A549 (cell line): Measurements from ENCODE around the gene TFDP2. TPM values are rescaled to one million over a fixed set of nuclear protein-coding genes. Genes with fewer than 3 reads are reported as not detected.
"Not testable (repeated sequence)": the region's sequence is repeated elsewhere in the genome, so short reads cannot be mapped to it uniquely, and the experiment has no call there.

Experiments used
- ATAC-seq, 2 experiments: fragments of 200-7000 bp in 1 of 2; fragments of >200 bp in 1 of 2; cut with Nextera tagmentation in 1 of 2; cut with Tn5 transposase in 1 of 2; 3 replicates each; pipeline versions ENCODE4 v1.8.0 to v1.9.1; 2018 to 2020; ENCODE audit warnings: mild to moderate bottlenecking in 1 of 2, moderate library complexity in 1 of 2
- CTCF ChIA-PET: fragments of 300-600 bp; sonication (Branson Sonifier 250); formaldehyde crosslinking; extraction: SDS; loops from one replicate; lab custom pipeline; 2021; ENCODE audit warnings: antibody characterized with exemption, inconsistent platforms; lab: Yijun Ruan, JAX
- POLR2A ChIA-PET: fragments of 350-600 bp; formaldehyde crosslinking; extraction: SDS; loops from one replicate; lab custom pipeline; 2021; ENCODE audit warnings: antibody characterized with exemption, inconsistent platforms; lab: Yijun Ruan, JAX
- DNase-seq, 2 experiments: peaks; one replicate each; pipeline versions ENCODE4 v3.0.0 to v3.0.0-alpha.2; 2011 to 2016; ENCODE audit warnings: low read depth in 1 of 2, low spot score in 1 of 2
- FAIRE-seq: peaks from 2 replicates; lab custom pipeline; 2011; peaks lifted over from hg19 to GRCh38; lab: Jason Lieb, UNC
- H3K27ac ChIP-seq, 2 experiments: fragments of >200 bp; sonication (Bioruptor Twin); formaldehyde crosslinking; 3 replicates each; pipeline ENCODE4 v1.5.1; 2016 to 2017
- H3K4me1 ChIP-seq: fragments of >200 bp; sonication (Bioruptor Twin); formaldehyde crosslinking; 3 replicates; pipeline ENCODE4 v1.6.1; 2016
- H3K4me2 ChIP-seq: fragments of >200 bp; sonication (Bioruptor Twin); formaldehyde crosslinking; 3 replicates; pipeline ENCODE4 v1.6.1; 2016
- H3K4me3 ChIP-seq: fragments of >200 bp; sonication (Bioruptor Twin); formaldehyde crosslinking; 3 replicates; pipeline ENCODE4 v1.5.1; 2016
- H3K9me3 ChIP-seq: fragments of >200 bp; sonication (Bioruptor Twin); formaldehyde crosslinking; 3 replicates; pipeline ENCODE4 v1.6.1; 2016
- EHF ChIP-seq: fragments of 250-450 bp; sonication (Bioruptor Pico); IDR thresholded peaks from 2 replicates; pipeline ENCODE4 v1.5.0; 2020; ENCODE audit warnings: mild to moderate bottlenecking
- EP300 ChIP-seq, 2 experiments: fragments of >200 bp; sonication (Bioruptor Twin); formaldehyde crosslinking; IDR thresholded peaks; 2 replicates in 1 of 2; 3 replicates in 1 of 2; pipeline ENCODE4 v1.6.1; 2016 to 2017
- ESRRA ChIP-seq: fragments of 150-350 bp; IDR thresholded peaks from 2 replicates; pipeline ENCODE4 v1.6.1; 2014; ENCODE audit warnings: mild to moderate bottlenecking, low read length, borderline replicate concordance
- HES2 ChIP-seq: fragments of >200 bp; sonication (Bioruptor Twin); formaldehyde crosslinking; IDR thresholded peaks from 2 replicates; pipeline ENCODE4 v1.6.1; 2016
- MAFK ChIP-seq: fragments of 450-650 bp; IDR thresholded peaks from 2 replicates; pipeline ENCODE4 v1.6.1; 2014; ENCODE audit not compliant: partially characterized antibody
- MAZ ChIP-seq: fragments of 150-350 bp; IDR thresholded peaks from 2 replicates; pipeline ENCODE4 v1.6.1; 2014; ENCODE audit warnings: antibody characterized with exemption, low read depth, low read length, borderline replicate concordance
- NPAS2 ChIP-seq: fragments of 250-450 bp; sonication (Bioruptor Pico); IDR thresholded peaks from 2 replicates; pipeline ENCODE4 v1.8.0; 2022; ENCODE audit warnings: mild to moderate bottlenecking, moderate library complexity, borderline replicate concordance
- POLR2A ChIP-seq: IDR thresholded peaks from 2 replicates; pipeline ENCODE4 v1.6.1; 2012; ENCODE audit warnings: mild to moderate bottlenecking, low read length
- REST ChIP-seq: fragments of 200-600 bp; sonication (generic); IDR thresholded peaks from 2 replicates; pipeline ENCODE4 v1.6.1; 2016; ENCODE audit warnings: antibody characterized with exemption, mild to moderate bottlenecking, moderate library complexity
- RFX5 ChIP-seq: fragments of 450-650 bp; IDR thresholded peaks from 2 replicates; pipeline ENCODE4 v1.7.1; 2014; ENCODE audit warnings: antibody characterized with exemption, mild to moderate bottlenecking, moderate library complexity
- USF2 ChIP-seq: fragments of 450-650 bp; IDR thresholded peaks from 2 replicates; pipeline ENCODE4 v1.6.1; 2014; ENCODE audit warnings: antibody characterized with exemption
- WGBS: methylation state at CpG from one replicate; pipeline ENCODE4 v1.1.6; 2017; ENCODE audit errors: missing lambda C conversion rate; 5-methylcytosine and 5-hydroxymethylcytosine counted together
- polyA plus RNA-seq, 4 experiments: library from polyadenylated mRNA; depleted of rRNA in 3 of 4; stranded (reverse); fragments of >200 nt; fragmentation: RNase III in 1 of 4; extraction: RNeasy Plus Mini Kit Qiagen cat#74134 plus additional on column Dnase treatment in 1 of 4; gene quantifications; 2 replicates in 3 of 4; 3 replicates in 1 of 4; pipeline ENCODE4 v1.2.3, GENCODE V29; 2011 to 2017

TFDP2 gene
- polyA plus RNA-seq, 2 of the 4 experiments (the other 2 are of a cell fraction), result 9.6 to 61.5 TPM

DNA sequence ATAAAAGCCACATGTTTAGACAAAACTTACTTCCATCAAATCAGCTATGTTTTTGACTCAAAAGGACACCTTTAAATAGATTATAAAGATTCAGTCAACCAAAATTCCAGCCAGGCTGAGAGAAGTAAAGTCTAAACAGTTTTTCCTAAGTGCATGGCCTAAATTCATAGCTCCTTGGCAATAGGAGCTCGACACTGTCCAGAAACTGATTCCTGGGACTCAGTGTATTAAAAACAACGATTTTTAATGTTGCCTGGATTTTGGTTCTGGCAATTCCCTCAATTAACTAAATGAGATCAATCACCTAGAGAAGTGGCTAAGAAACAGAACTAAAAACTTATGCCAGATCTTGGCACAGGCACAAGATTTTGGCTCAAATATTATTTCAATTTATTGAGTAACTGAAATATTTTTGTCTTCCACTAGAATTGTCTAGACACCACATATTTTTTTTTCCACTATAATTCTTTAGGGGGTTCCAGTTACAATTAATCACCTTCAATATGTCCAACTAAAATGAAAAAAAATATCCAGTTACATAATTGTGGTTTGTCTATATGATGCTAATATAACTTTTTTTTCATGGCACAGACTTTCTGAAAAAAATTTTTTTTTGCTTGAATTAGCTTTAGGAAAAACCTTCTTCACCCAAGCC lies 135.9 kb downstream of the TFDP2 start (continued):
- no peak for TF ChIP-seq REST
- TF ChIP-seq ESRRA, result no peak

DNA sequence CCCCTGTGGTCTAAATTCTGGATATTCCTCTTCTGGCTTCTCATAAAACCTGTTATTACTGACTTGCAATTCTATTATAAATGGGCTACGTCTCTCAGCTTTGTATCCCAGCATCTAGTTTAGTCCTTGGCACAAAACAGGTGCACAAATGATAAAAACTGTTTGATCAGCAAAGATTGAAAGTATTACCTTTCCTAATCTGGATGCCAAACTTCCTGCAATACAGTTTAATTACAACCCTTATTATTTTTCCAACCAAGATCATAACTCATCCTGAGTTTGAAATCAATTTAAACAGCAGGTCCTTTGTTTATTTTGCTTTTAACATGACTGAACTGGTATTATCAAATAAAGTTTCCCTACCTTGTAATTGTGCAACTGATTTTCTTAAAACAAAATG lies 140.3 kb downstream of the TFDP2 start:
- peak; percentile 63 for TF ChIP-seq MAFK
- no peak for TF ChIP-seq POLR2A
- H3K4me2 ChIP-seq, result no peak overlapping the region
- H3K27ac ChIP-seq, result no peak overlapping the region
- DNase-seq (no peak), ATAC-seq (no peak), FAIRE-seq (no peak)
- no peaks in the 10 kb centered on the region for H3K9me3 ChIP-seq
- H3K4me3 ChIP-seq, result no peak overlapping the region
- POLR2A ChIA-PET, result no interaction called here
- 83% methylated on average over 1 of the region's 1 CpG for WGBS
- H3K4me1 ChIP-seq, result no peaks in the 10 kb centered on the region
- CTCF ChIA-PET, result no interaction called here

DNA sequence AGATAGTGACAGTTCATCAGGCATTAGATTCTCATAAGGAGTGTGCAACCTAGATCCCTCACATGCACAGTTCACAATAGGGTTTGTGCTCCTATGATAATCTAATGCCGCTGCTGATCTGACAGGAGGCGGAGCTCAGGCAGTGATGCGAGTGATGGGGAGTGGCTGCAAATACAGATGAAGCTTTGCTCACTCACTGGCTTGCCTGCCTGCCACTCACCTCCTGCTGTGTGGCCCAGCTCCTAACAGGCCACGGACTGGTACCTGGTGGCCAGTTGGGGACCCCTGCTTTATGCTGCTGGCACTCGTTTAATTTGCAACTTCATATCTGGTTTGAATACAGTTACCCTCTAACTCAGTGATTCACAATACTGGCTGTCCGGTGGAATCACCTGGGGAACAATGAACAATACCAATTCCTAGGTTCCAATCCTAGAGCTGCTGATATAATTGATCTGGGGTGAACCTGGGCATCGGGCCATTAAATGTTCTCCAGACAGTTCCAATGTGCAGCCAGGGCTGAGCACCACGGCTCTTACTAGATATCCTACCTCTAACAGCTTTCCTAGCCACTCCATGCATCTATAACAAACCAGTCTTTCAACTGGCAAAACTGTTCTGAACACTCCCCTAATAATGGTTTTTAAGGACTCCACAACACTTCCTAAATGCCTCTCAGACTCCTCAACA lies 141.5 kb downstream of the TFDP2 start:
- DNase-seq (no peak), FAIRE-seq (no peak), ATAC-seq (no peak; a peak in 1 of 6 replicates)
- TF ChIP-seq USF2, result no peak
- no peak for TF ChIP-seq NPAS2 (CRISPR knock-in tag)
- TF ChIP-seq MAZ, result no peak
- TF ChIP-seq RFX5, result no peak
- no peak for TF ChIP-seq REST
- TF ChIP-seq HES2, result no peak
- no peak for TF ChIP-seq EP300 (IDR thresholded peaks at IDR 0.05)
- no peak for TF ChIP-seq EHF
- ChIA-PET POLR2A (no interaction called here), CTCF (no interaction called here)
- 77% methylated on average over 8 of the region's 8 CpGs for WGBS
- no peak overlapping the region for H3K27ac ChIP-seq
- no peak overlapping the region for H3K4me3 ChIP-seq
- H3K4me1 ChIP-seq, result no peaks in the 10 kb centered on the region
- no peak overlapping the region for H3K4me2 ChIP-seq
- no peaks in the 10 kb centered on the region for H3K9me3 ChIP-seq

DNA sequence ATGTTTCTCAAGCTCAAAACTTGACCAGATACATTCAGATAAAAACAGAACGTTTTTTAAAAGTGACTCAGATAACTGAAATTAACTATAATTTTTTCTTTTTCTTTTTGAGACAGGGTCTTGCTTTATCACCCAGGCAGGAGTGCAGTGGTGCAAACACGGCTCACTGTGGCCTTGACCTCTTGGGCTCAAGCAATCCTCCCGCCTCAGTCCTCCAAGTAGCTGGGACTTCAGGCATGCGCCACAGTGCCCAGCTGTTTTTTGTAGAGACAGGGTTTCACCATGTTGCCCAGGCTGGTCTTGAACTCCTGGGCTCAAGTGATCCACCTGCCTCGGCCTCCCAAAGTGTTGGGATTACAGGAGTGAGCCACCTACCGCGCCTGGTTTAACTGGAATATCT lies 144.4 kb downstream of the TFDP2 start:
- ATAC-seq, FAIRE-seq, H3K4me1 ChIP-seq, DNase-seq, H3K27ac ChIP-seq, CTCF ChIA-PET, POLR2A ChIA-PET, H3K9me3 ChIP-seq, H3K4me2 ChIP-seq, H3K4me3 ChIP-seq: not testable (repeated sequence)
- WGBS, result 80% methylated on average over 7 of the region's 7 CpGs
